OCI-LY7 (cell line): ENCODE measurements around the gene SYCP2. TPM values are rescaled to one million over a fixed set of nuclear protein-coding genes. Genes with fewer than 3 reads are reported as not detected.

Experiments
- BruUV-seq: library from RNA; stranded (reverse); fragments of 400-500 nt; replicated peaks from 2 replicates; lab custom pipeline; 2021; lab: Mats Ljungman, UMichigan
- CTCF ChIA-PET: fragments of 300-600 bp; sonication (Branson Sonifier 250); formaldehyde crosslinking; loops from one replicate; lab custom pipeline; 2022; ENCODE audit warnings: antibody characterized with exemption; ENCODE audit not compliant: unreplicated experiment; lab: Charles Lee
- POLR2A ChIA-PET: fragments of 300-600 bp; sonication (Branson Sonifier 250); formaldehyde crosslinking; loops from one replicate; lab custom pipeline; 2022; ENCODE audit warnings: antibody characterized with exemption; lab: Charles Lee
- DNase-seq: peaks from one replicate; pipeline ENCODE4 v3.0.0-alpha.2; 2015; ENCODE audit warnings: low spot score
- H2AFZ ChIP-seq: fragments of 200-600 bp; sonication (generic), shearing (Covaris generic); 2 replicates; pipeline ENCODE4 v1.6.1; 2014; ENCODE audit warnings: mild to moderate bottlenecking, antibody characterized with exemption, low read length, moderate library complexity
- H3K27ac ChIP-seq: fragments of 200-600 bp; sonication (generic); 2 replicates; pipeline ENCODE4 v1.5.1; 2014; ENCODE audit warnings: mixed run types, low read depth, mild to moderate bottlenecking, moderate library complexity, low read length, inconsistent platforms; ENCODE audit not compliant: poor library complexity, severe bottlenecking
- H3K36me3 ChIP-seq: fragments of 200-600 bp; sonication (generic); 2 replicates; pipeline ENCODE4 v1.6.1; 2014; ENCODE audit warnings: mild to moderate bottlenecking, antibody characterized with exemption, low read length, moderate library complexity, mixed read lengths; ENCODE audit not compliant: insufficient read depth
- H3K4me1 ChIP-seq: fragments of 200-600 bp; sonication (generic); 2 replicates; pipeline ENCODE4 v1.5.1; 2014; ENCODE audit warnings: mild to moderate bottlenecking, low read length; ENCODE audit not compliant: insufficient read depth, poor library complexity, severe bottlenecking
- H3K4me2 ChIP-seq: fragments of 200-600 bp; sonication (generic); 2 replicates; pipeline ENCODE4 v1.6.1; 2014; ENCODE audit warnings: mild to moderate bottlenecking, low read length
- H3K4me3 ChIP-seq: fragments of 200-600 bp; sonication (generic); 2 replicates; pipeline ENCODE4 v1.5.1; 2014; ENCODE audit warnings: mild to moderate bottlenecking, low read depth, low read length; ENCODE audit not compliant: poor library complexity, severe bottlenecking
- H3K79me2 ChIP-seq: fragments of 200-600 bp; sonication (generic); 2 replicates; pipeline ENCODE4 v1.6.1; 2016; ENCODE audit warnings: low read depth, mild to moderate bottlenecking, low read length, moderate library complexity, mixed read lengths; ENCODE audit not compliant: insufficient read depth
- H3K9me2 ChIP-seq: fragments of 200-600 bp; sonication (generic); 2 replicates; pipeline ENCODE4 v1.6.1; 2016; ENCODE audit warnings: mild to moderate bottlenecking, low read length, mixed read lengths; ENCODE audit not compliant: insufficient read depth
- H3K9me3 ChIP-seq: fragments of 200-600 bp; sonication (generic); 2 replicates; pipeline ENCODE4 v1.6.1; 2014; ENCODE audit warnings: mild to moderate bottlenecking, mixed run types, low read length, mixed read lengths
- H4K20me1 ChIP-seq: fragments of 200-600 bp; sonication (generic); 2 replicates; pipeline ENCODE4 v1.6.1; 2014; ENCODE audit warnings: mild to moderate bottlenecking, antibody characterized with exemption, low read length, moderate library complexity, mixed read lengths; ENCODE audit not compliant: insufficient read depth
- EZH2phosphoT487 ChIP-seq: fragments of 200-600 bp; sonication (generic); IDR thresholded peaks from 2 replicates; pipeline ENCODE4 v1.6.1; 2018; ENCODE audit warnings: low read depth, borderline replicate concordance, mild to moderate bottlenecking, mixed run types, antibody characterized with exemption, low read length, moderate library complexity, mixed read lengths
- intact Hi-C: fragments of 100-400 bp; cut with micrococcal nuclease; formaldehyde crosslinking; loops from one replicate; pipeline ENCODE4 v1.10.0; 2022; ENCODE audit not compliant: unreplicated experiment
- total RNA-seq, 2 experiments: library from RNA; depleted of rRNA in 1 of 2; stranded (reverse); fragments of >200 nt in 1 of 2; shearing (Covaris generic) in 1 of 2; gene quantifications; 2 replicates each; pipeline ENCODE4 v1.2.3, GENCODE V29; 2014 to 2022
- TF ChIP-seq, protein P1 (sequence below): fragments of 200-600 bp; sonication (generic); conservative IDR thresholded peaks from 2 replicates; pipeline ENCODE4 v1.5.1; 2014; ENCODE audit warnings: mild to moderate bottlenecking, antibody characterized with exemption, low read length, moderate library complexity, mixed read lengths

Gene SYCP2
- total RNA-seq, 2 experiments from 2014 or later: 0.19 to 0.38 TPM

DNA sequence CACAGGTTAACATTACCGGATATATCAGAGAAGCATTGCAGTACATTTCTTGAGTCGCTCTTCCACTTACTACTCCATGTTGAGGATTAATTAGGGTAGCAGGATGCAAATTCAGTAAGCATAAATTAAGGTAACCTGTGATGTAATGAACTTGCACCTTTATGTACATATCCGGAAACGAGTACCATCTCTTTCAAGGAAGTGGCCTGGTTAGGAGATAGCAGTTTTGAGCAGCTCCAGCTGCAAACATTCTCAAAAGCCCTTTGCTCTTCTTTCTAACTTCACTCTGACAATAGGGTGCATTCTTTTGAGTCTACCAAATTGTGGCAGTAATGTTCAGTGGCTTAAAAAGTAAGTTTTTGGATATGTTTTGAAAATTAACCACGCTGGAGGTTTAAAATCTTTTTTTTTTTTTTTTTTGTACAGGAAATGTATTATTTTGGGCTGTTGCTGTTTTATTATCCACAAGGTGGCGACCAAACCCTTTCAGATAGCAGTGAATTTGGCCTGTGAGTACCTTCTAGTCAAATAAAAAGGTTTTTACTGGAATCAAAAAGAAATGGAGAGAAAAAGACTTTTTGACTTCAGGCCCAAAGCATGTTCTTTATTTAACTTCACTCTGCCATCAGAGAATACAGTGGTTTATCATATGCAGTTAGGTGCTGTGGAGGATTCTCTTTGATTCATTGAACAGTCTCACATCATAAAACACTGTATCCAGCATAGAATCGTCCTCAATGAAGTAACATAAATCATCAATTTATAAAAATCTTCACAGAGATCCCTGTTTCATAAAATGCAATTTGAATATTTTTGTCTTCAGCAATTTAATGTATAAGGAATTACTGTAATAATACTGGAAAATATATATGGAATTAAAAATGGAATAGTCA is 15.6 kb upstream of the SYCP2 start:
- ChIA-PET CTCF (no interaction called here), POLR2A (interaction anchor here (1.6 kb wide), 1 partner anchor 9 kb away, joined by 8 read pairs; the partner anchor contains the start of genes FAM217B and PPP1R3D)
- Histone ChIP-seq H3K4me2 (peak overlapping the region; percentile 67), H3K79me2 (no peaks in the 10 kb centered on the region), H2AFZ (peak overlapping the region; percentile 79), H3K27ac (peak overlapping the region; percentile 46), H4K20me1 (no peaks in the 10 kb centered on the region), H3K36me3 (peaks cover 18% of the 10 kb centered on the region), H3K4me3 (peak overlapping the region; percentile 34), H3K9me2 (no peaks in the 10 kb centered on the region), H3K9me3 (no peaks in the 10 kb centered on the region), H3K4me1 (peaks cover 15% of the 10 kb centered on the region)
- peak; percentile 70 for DNase-seq
- TF ChIP-seq EZH2phosphoT487: no peak
- TF ChIP-seq, protein P1, sequence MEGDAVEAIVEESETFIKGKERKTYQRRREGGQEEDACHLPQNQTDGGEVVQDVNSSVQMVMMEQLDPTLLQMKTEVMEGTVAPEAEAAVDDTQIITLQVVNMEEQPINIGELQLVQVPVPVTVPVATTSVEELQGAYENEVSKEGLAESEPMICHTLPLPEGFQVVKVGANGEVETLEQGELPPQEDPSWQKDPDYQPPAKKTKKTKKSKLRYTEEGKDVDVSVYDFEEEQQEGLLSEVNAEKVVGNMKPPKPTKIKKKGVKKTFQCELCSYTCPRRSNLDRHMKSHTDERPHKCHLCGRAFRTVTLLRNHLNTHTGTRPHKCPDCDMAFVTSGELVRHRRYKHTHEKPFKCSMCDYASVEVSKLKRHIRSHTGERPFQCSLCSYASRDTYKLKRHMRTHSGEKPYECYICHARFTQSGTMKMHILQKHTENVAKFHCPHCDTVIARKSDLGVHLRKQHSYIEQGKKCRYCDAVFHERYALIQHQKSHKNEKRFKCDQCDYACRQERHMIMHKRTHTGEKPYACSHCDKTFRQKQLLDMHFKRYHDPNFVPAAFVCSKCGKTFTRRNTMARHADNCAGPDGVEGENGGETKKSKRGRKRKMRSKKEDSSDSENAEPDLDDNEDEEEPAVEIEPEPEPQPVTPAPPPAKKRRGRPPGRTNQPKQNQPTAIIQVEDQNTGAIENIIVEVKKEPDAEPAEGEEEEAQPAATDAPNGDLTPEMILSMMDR: peak; percentile 92
- intact Hi-C loops: loop anchor here (10.0 kb wide), 1 partner anchor 456 kb away; no protein-coding TSS in a partner anchor
- no TSS peak for BruUV-seq

DNA sequence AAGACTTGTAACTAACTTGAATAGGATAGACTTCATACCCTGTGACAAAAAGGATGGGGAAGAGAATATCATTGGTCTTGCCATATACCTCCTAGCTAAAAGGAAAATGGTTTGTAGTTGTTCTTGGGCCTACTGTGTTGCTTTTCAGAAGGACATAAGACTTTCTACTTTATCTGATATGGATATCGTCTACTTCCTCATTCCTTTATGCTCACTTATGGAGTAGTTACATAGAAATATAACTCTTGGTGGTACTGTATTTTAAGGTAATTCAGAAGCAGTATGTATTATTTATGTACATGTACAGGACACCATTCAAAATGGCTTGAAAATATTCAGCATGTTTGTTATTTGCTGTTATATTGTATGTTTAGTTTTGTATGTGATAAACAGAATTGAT is 14.8 kb upstream of the SYCP2 start:
- CTCF ChIA-PET: no interaction called here
- no peak for TF ChIP-seq EZH2phosphoT487
- TF ChIP-seq, protein P1: no peak
- Histone ChIP-seq H3K4me3 (no peak overlapping the region), H2AFZ (peak overlapping the region; percentile 79; the same call in 1 of the 2 replicates), H4K20me1 (no peaks in the 10 kb centered on the region), H3K4me2 (peak overlapping the region; percentile 67), H3K9me2 (no peaks in the 10 kb centered on the region), H3K27ac (peak overlapping the region; percentile 46), H3K79me2 (no peaks in the 10 kb centered on the region), H3K36me3 (peaks cover 26% of the 10 kb centered on the region), H3K4me1 (peaks cover 15% of the 10 kb centered on the region), H3K9me3 (no peaks in the 10 kb centered on the region)
- DNase-seq: no peak
- POLR2A ChIA-PET: no interaction called here
- intact Hi-C loops: loop anchor here (10.0 kb wide), 1 partner anchor 457 kb away; no protein-coding TSS in a partner anchor
- BruUV-seq: no TSS peak
